WTC11 (cell line): ENCODE data around the gene CACNA1C. TPM values are rescaled to one million over a fixed set of nuclear protein-coding genes. Genes with fewer than 3 reads are reported as not detected.
"Not testable (repeated sequence)": the region's sequence is repeated elsewhere in the genome, so short reads cannot be mapped to it uniquely, and the experiment has no call there.

Experiments
- ATAC-seq: fragments of 200-7000 bp; cut with Tn5 transposase; 2 replicates; pipeline ENCODE4 v1.10.0; 2021; ENCODE audit warnings: mild to moderate bottlenecking, moderate library complexity
- CTCF ChIA-PET: fragments of 300-600 bp; sonication (Branson Sonifier 250); formaldehyde crosslinking; loops from one replicate; lab custom pipeline; 2021; ENCODE audit warnings: antibody characterized with exemption; lab: Charles Lee
- POLR2A ChIA-PET: fragments of 350-600 bp; sonication (Branson Sonifier 250); formaldehyde crosslinking; loops from one replicate; lab custom pipeline; 2021; ENCODE audit warnings: antibody characterized with exemption; lab: Charles Lee
- DNase-seq: peaks from one replicate; pipeline ENCODE4 v3.0.0; 2021; ENCODE audit warnings: low spot score
- H3K27ac Mint-ChIP-seq: 2 replicates; pipeline ENCODE4 v1.8.0; 2021; ENCODE audit warnings: mixed read lengths
- H3K27me3 Mint-ChIP-seq: 2 replicates; pipeline ENCODE4 v1.8.0; 2021; ENCODE audit warnings: low read depth, mild to moderate bottlenecking, moderate library complexity, mixed read lengths
- H3K36me3 Mint-ChIP-seq: 2 replicates; pipeline ENCODE4 v1.8.0; 2021; ENCODE audit warnings: mixed read lengths
- H3K4me1 Mint-ChIP-seq: 2 replicates; pipeline ENCODE4 v1.8.0; 2022; ENCODE audit warnings: mixed read lengths
- H3K4me3 Mint-ChIP-seq: 2 replicates; pipeline ENCODE4 v1.8.0; 2021; ENCODE audit warnings: mild to moderate bottlenecking, moderate library complexity, mixed read lengths
- H3K9me3 Mint-ChIP-seq: 2 replicates; pipeline ENCODE4 v1.8.0; 2021; ENCODE audit warnings: mixed read lengths
- CREB1 ChIP-seq: sonication (generic); formaldehyde crosslinking; IDR thresholded peaks from 2 replicates; pipeline ENCODE4 v1.8.0; 2023; ENCODE audit warnings: mild to moderate bottlenecking, missing genetic modification reagents
- CREM ChIP-seq: sonication (generic); formaldehyde crosslinking; IDR thresholded peaks from 2 replicates; pipeline ENCODE4 v1.8.1; 2022; ENCODE audit warnings: mild to moderate bottlenecking, missing genetic modification reagents, moderate library complexity
- EMX1 ChIP-seq: fragments of 250-450 bp; sonication (Bioruptor Pico); IDR thresholded peaks from 2 replicates; pipeline ENCODE4 v1.8.0; 2021; ENCODE audit warnings: mild to moderate bottlenecking
- ESRRA ChIP-seq: sonication (generic); formaldehyde crosslinking; IDR thresholded peaks from 2 replicates; pipeline ENCODE4 v1.8.1; 2022; ENCODE audit warnings: mild to moderate bottlenecking, missing genetic modification reagents, borderline replicate concordance
- FOXJ3 ChIP-seq: sonication (generic); formaldehyde crosslinking; IDR thresholded peaks from 2 replicates; pipeline ENCODE4 v1.9.0; 2021; ENCODE audit warnings: missing genetic modification reagents, mild to moderate bottlenecking, borderline replicate concordance
- FOXK1 ChIP-seq: sonication (generic); formaldehyde crosslinking; IDR thresholded peaks from 2 replicates; pipeline ENCODE4 v1.8.0; 2022; ENCODE audit warnings: mild to moderate bottlenecking, moderate library complexity, missing genetic modification reagents
- GABPB1 ChIP-seq: sonication (generic); formaldehyde crosslinking; IDR thresholded peaks from 2 replicates; pipeline ENCODE4 v1.8.1; 2023; ENCODE audit warnings: mild to moderate bottlenecking, missing genetic modification reagents
- GRHL2 ChIP-seq: fragments of 250-450 bp; sonication (Bioruptor Pico); IDR thresholded peaks from 2 replicates; pipeline ENCODE4 v1.8.0; 2022; ENCODE audit warnings: mild to moderate bottlenecking, moderate library complexity; ENCODE audit not compliant: insufficient replicate concordance, severe bottlenecking
- NFYB ChIP-seq: sonication (generic); formaldehyde crosslinking; conservative IDR thresholded peaks from 2 replicates; pipeline ENCODE4 v1.8.0; 2022; ENCODE audit warnings: low read depth, missing genetic modification reagents
- OVOL2 ChIP-seq: fragments of 250-450 bp; sonication (Bioruptor Pico); IDR thresholded peaks from 2 replicates; pipeline ENCODE4 v1.9.0; 2021; ENCODE audit warnings: mild to moderate bottlenecking, borderline replicate concordance
- SP1 ChIP-seq: sonication (generic); formaldehyde crosslinking; conservative IDR thresholded peaks from 2 replicates; pipeline ENCODE4 v1.8.1; 2022; ENCODE audit warnings: missing genetic modification reagents
- TEAD4 ChIP-seq: sonication (generic); formaldehyde crosslinking; IDR thresholded peaks from 2 replicates; pipeline ENCODE4 v1.8.0; 2022; ENCODE audit warnings: mild to moderate bottlenecking, missing genetic modification reagents
- ZNF263 ChIP-seq: sonication (generic); formaldehyde crosslinking; IDR thresholded peaks from 2 replicates; pipeline ENCODE4 v1.8.1; 2022; ENCODE audit warnings: low read depth, mild to moderate bottlenecking, moderate library complexity, missing genetic modification reagents
- ZNF423 ChIP-seq: fragments of 250-450 bp; sonication (Bioruptor Pico); IDR thresholded peaks from 2 replicates; pipeline ENCODE4 v2.1.2; 2022; ENCODE audit warnings: mild to moderate bottlenecking, moderate library complexity
- total RNA-seq: library from RNA; stranded (reverse); gene quantifications from 3 replicates; pipeline ENCODE4 v1.2.3, GENCODE V29; 2021
- TF ChIP-seq, protein P1 (sequence below): sonication (generic); formaldehyde crosslinking; IDR thresholded peaks from 2 replicates; pipeline ENCODE4 v1.8.1; 2022; ENCODE audit warnings: low read depth, missing genetic modification reagents, borderline replicate concordance
- TF ChIP-seq, protein P2 (sequence below): sonication (generic); formaldehyde crosslinking; IDR thresholded peaks from 2 replicates; pipeline ENCODE4 v1.8.1; 2023; ENCODE audit warnings: mild to moderate bottlenecking, missing genetic modification reagents, moderate library complexity
- TF ChIP-seq, protein P3 (sequence below): sonication (generic); formaldehyde crosslinking; IDR thresholded peaks from 2 replicates; pipeline ENCODE4 v1.8.0; 2022; ENCODE audit warnings: mild to moderate bottlenecking, missing genetic modification reagents
- TF ChIP-seq, protein P4 (sequence below): fragments of 250-450 bp; sonication (Bioruptor Pico); IDR thresholded peaks from 2 replicates; pipeline ENCODE4 v1.8.0; 2021; ENCODE audit warnings: mild to moderate bottlenecking
- TF ChIP-seq, protein P5 (sequence below): sonication (generic); formaldehyde crosslinking; IDR thresholded peaks from 2 replicates; pipeline ENCODE4 v1.8.1; 2023; ENCODE audit warnings: mild to moderate bottlenecking, missing genetic modification reagents, borderline replicate concordance

Gene CACNA1C
- total RNA-seq, 1 experiment from 2014 or later: 1.7 TPM

DNA sequence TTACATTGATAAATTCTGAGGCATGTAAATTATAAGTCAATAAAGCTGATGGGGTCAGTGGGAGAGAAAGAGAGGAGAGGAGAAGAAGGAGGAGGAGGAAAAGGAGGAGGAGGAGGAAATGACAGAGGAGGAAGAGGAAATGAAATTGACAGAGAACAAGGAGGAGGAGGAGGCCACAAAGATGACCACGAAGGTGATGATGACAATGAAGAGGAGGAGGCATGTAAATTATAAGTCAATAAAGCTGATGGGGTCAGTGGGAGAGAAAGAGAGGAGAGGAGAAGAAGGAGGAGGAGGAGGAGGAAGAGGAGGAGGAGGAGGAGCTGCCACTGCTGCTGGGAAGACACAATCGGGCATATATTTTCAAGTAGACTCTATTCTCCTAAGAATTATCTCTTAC, 438.6 kb downstream of the CACNA1C start:
- CTCF ChIA-PET, H3K4me1 Mint-ChIP-seq, H3K36me3 Mint-ChIP-seq, H3K4me3 Mint-ChIP-seq, H3K9me3 Mint-ChIP-seq, ATAC-seq, DNase-seq, H3K27ac Mint-ChIP-seq, POLR2A ChIA-PET, H3K27me3 Mint-ChIP-seq: not testable (repeated sequence)

DNA sequence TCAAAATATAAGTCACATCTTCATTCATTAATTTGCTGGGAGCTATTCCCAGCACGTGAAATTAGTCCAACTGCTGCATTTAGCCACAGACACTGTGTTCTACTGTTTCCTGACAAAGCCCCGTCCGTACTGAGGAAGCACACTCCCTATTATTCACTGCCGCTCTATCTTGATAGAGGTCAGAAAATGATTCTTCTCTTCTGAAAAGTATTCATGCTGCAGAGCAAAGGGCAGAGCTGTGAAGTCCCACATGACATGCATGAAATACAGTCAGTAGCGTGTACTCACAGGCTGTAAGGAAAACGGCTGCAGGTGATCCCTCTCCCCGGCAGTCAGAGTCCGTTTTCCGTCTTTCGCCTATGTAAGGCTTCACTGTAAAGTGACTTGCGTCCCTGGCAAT, 439.4 kb downstream of the CACNA1C start:
- H3K4me1 Mint-ChIP-seq: no peaks in the 10 kb centered on the region
- no peaks in the 10 kb centered on the region for H3K36me3 Mint-ChIP-seq
- no peak overlapping the region for H3K27ac Mint-ChIP-seq
- H3K9me3 Mint-ChIP-seq: 0 out of 2 replicates have a peak, but pooled peaks cover 3% of the 10 kb centered on the region
- ATAC-seq (no peak), DNase-seq (no peak)
- no peak overlapping the region for H3K4me3 Mint-ChIP-seq
- TF ChIP-seq, protein P1, sequence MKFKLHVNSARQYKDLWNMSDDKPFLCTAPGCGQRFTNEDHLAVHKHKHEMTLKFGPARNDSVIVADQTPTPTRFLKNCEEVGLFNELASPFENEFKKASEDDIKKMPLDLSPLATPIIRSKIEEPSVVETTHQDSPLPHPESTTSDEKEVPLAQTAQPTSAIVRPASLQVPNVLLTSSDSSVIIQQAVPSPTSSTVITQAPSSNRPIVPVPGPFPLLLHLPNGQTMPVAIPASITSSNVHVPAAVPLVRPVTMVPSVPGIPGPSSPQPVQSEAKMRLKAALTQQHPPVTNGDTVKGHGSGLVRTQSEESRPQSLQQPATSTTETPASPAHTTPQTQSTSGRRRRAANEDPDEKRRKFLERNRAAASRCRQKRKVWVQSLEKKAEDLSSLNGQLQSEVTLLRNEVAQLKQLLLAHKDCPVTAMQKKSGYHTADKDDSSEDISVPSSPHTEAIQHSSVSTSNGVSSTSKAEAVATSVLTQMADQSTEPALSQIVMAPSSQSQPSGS (CRISPR knock-in tag): no peak
- TF ChIP-seq ESRRA (CRISPR knock-in tag): no peak
- TF ChIP-seq, protein P2, sequence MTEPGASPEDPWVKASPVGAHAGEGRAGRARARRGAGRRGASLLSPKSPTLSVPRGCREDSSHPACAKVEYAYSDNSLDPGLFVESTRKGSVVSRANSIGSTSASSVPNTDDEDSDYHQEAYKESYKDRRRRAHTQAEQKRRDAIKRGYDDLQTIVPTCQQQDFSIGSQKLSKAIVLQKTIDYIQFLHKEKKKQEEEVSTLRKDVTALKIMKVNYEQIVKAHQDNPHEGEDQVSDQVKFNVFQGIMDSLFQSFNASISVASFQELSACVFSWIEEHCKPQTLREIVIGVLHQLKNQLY (CRISPR knock-in tag): no peak
- TF ChIP-seq, protein P3, sequence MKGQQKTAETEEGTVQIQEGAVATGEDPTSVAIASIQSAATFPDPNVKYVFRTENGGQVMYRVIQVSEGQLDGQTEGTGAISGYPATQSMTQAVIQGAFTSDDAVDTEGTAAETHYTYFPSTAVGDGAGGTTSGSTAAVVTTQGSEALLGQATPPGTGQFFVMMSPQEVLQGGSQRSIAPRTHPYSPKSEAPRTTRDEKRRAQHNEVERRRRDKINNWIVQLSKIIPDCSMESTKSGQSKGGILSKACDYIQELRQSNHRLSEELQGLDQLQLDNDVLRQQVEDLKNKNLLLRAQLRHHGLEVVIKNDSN: no peak
- TF ChIP-seq, protein P4, sequence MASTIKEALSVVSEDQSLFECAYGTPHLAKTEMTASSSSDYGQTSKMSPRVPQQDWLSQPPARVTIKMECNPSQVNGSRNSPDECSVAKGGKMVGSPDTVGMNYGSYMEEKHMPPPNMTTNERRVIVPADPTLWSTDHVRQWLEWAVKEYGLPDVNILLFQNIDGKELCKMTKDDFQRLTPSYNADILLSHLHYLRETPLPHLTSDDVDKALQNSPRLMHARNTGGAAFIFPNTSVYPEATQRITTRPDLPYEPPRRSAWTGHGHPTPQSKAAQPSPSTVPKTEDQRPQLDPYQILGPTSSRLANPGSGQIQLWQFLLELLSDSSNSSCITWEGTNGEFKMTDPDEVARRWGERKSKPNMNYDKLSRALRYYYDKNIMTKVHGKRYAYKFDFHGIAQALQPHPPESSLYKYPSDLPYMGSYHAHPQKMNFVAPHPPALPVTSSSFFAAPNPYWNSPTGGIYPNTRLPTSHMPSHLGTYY (CRISPR knock-in tag): no peak
- POLR2A ChIA-PET: no interaction called here
- CTCF ChIA-PET: no interaction called here
- H3K27me3 Mint-ChIP-seq: no peaks in the 10 kb centered on the region

DNA sequence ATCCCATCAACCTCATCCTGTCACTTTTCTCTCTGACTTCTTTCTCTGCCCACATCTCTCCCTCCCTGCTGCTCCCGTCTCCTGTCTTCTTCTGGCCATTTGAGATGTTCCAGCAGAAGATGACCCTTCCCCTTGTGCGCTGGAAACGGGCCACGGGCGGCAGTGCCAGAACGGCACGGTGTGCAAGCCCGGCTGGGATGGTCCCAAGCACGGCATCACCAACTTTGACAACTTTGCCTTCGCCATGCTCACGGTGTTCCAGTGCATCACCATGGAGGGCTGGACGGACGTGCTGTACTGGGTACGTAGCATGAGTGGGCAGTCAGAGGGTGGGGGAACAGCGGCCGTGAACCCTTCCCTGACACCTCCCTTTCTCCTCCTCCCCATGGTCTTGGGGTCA, 440.3 kb downstream of the CACNA1C start:
- H3K9me3 Mint-ChIP-seq: no peaks in the 10 kb centered on the region
- no peaks in the 10 kb centered on the region for H3K4me1 Mint-ChIP-seq
- no peaks in the 10 kb centered on the region for H3K36me3 Mint-ChIP-seq
- no peak overlapping the region for H3K4me3 Mint-ChIP-seq
- no peak overlapping the region for H3K27ac Mint-ChIP-seq
- ChIA-PET POLR2A (interaction anchor here (0.6 kb wide), 1 partner anchor 363 kb away, joined by 3 read pairs; no protein-coding TSS in a partner anchor), CTCF (no interaction called here)
- no peak for ATAC-seq
- TF ChIP-seq CREM (CRISPR knock-in tag) (no peak), NFYB (CRISPR knock-in tag) (no peak), ESRRA (CRISPR knock-in tag) (no peak), FOXK1 (CRISPR knock-in tag) (no peak), TEAD4 (CRISPR knock-in tag) (no peak), SP1 (CRISPR knock-in tag) (no peak), FOXJ3 (no peak), GRHL2 (no peak), EMX1 (CRISPR knock-in tag) (no peak), CREB1 (no peak), GABPB1 (CRISPR knock-in tag) (no peak), ZNF263 (no peak), OVOL2 (CRISPR knock-in tag) (no peak), ZNF423 (no peak)
- TF ChIP-seq, protein P5, sequence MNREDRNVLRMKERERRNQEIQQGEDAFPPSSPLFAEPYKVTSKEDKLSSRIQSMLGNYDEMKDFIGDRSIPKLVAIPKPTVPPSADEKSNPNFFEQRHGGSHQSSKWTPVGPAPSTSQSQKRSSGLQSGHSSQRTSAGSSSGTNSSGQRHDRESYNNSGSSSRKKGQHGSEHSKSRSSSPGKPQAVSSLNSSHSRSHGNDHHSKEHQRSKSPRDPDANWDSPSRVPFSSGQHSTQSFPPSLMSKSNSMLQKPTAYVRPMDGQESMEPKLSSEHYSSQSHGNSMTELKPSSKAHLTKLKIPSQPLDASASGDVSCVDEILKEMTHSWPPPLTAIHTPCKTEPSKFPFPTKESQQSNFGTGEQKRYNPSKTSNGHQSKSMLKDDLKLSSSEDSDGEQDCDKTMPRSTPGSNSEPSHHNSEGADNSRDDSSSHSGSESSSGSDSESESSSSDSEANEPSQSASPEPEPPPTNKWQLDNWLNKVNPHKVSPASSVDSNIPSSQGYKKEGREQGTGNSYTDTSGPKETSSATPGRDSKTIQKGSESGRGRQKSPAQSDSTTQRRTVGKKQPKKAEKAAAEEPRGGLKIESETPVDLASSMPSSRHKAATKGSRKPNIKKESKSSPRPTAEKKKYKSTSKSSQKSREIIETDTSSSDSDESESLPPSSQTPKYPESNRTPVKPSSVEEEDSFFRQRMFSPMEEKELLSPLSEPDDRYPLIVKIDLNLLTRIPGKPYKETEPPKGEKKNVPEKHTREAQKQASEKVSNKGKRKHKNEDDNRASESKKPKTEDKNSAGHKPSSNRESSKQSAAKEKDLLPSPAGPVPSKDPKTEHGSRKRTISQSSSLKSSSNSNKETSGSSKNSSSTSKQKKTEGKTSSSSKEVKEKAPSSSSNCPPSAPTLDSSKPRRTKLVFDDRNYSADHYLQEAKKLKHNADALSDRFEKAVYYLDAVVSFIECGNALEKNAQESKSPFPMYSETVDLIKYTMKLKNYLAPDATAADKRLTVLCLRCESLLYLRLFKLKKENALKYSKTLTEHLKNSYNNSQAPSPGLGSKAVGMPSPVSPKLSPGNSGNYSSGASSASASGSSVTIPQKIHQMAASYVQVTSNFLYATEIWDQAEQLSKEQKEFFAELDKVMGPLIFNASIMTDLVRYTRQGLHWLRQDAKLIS (CRISPR knock-in tag): no peak
- TF ChIP-seq, protein P3: no peak
- H3K27me3 Mint-ChIP-seq: no peaks in the 10 kb centered on the region
- no peak for DNase-seq
